Kidney tubule cell (primary cell): ENCODE measurements around the gene VEGFA.
"Not testable (repeated sequence)": the region's sequence is repeated elsewhere in the genome, so short reads cannot be mapped to it uniquely, and the experiment has no call there.

ENCODE experiments used
- DNase-seq: peaks from one replicate; pipeline ENCODE4 v3.0.0-alpha.2; 2018; ENCODE audit warnings: low spot score

The VEGFA gene

GRCh38 chr6:43803783-43804549, 34.0 kb downstream of the VEGFA start:
- DNase-seq, result peak; percentile 92

DNA sequence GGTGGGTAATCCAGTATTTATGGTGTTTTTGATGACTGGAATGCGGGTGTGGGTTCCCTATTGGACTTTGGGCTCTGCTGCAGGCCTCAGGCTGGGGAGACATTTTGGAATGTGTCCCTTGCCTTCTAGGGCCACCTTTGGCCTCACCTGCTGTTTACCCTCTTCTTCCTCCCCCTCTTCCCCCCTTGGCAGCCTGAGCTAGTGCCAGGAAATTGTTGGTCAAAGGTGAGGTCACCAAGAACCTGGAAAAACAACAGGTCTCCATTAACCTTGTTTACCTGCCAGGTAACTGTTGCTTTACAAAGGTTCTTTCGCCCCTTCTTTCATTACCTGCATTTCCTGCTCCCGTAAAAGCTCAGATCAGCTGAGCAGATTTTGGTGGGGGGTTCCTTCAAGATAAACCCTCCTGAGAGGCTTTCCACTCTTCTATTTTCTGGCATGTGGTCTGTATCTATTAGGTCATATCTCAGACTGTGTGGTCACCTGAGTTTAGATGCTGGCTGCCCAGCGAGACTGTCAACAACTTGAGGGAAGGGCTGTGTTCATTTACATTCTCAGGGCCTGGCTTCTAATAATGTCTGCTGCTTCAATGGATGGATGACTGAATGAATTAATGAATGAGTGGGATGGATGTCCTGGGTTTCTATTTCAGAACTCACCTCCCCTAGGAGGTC, 34.7 kb downstream of the VEGFA start:
- DNase-seq, result peak; percentile 25

GRCh38 chr6:43805699-43806042, 35.7 kb downstream of the VEGFA start:
- DNase-seq, result no peak

- DNase-seq, result peak; percentile 70
Measured at GRCh38 chr6:43806043-43806757, 36.2 kb downstream of the VEGFA start.

DNA sequence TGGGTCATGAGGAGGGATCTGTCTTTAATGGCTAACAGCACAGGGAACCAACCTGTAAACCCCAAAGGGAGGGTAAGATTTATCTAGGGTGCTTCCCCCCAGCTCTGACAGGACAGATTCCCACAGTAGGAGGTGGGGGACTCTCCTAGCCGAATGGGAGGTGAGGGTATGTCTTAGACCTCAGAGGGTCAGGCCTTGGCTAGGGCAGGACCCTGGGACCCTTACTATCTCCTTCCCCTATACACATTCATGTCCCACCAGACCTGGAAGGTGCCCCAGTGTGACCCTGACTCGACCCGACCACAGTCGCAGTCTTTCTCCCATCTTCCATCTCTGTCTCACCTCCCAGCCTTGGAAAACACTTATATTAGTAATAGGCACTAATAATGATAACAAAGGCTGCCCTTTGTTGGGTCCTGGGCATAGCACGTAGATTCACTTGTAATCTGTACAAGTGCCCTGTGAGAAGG, 36.8 kb downstream of the VEGFA start:
- no peak for DNase-seq

- no peak for DNase-seq
Measured at GRCh38 chr6:43807228-43808061, 37.4 kb downstream of the VEGFA start.

GRCh38 chr6:43808412-43808811, 38.4 kb downstream of the VEGFA start:
- DNase-seq, result no peak

DNA sequence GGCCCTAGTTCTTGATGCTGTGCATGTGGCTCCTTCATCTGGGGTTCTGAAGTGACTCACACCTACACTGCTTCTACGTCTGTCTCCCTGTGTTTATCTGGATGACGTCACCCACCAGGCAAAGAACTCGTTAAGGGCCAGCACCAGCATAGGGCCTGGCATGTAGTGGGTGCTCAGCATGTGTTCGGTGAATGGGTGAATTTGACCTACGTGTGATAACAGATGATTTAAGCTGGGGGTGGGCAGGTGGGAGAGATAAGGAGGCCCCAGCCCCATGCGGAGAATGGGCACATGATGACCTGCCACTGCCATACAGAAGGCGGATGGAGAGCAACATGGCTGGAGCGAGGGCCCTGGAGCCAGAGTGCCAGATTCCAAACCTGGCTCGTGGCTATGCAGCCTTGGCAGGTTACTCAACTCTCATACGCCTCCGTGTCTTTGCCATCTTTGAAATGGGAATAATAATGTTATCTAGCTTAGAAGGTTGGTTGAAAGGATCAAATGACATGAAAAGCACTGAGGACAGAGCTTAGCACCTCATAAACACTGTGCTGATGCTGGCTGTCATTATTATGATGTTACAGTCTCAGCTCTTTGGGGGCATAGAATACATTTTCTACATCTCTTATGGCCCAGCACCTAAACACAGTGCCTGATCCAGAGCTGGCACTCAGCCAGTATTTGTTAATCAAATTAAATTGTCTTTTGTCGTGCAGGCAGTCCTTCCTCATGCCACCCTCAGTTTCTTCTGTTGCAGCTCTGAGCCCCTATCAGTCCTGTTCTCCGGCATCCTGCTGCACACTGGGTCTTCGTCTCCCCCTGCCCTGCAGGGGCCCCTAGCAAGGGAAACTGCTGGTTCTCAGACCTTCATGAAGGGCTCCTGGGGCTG, 39.6 kb downstream of the VEGFA start:
- peak; percentile 74 for DNase-seq

GRCh38 chr6:43810965-43811732, 41.1 kb downstream of the VEGFA start:
- DNase-seq, result peak; percentile 24

GRCh38 chr6:43811733-43812099, 41.7 kb downstream of the VEGFA start:
- no peak for DNase-seq

DNA sequence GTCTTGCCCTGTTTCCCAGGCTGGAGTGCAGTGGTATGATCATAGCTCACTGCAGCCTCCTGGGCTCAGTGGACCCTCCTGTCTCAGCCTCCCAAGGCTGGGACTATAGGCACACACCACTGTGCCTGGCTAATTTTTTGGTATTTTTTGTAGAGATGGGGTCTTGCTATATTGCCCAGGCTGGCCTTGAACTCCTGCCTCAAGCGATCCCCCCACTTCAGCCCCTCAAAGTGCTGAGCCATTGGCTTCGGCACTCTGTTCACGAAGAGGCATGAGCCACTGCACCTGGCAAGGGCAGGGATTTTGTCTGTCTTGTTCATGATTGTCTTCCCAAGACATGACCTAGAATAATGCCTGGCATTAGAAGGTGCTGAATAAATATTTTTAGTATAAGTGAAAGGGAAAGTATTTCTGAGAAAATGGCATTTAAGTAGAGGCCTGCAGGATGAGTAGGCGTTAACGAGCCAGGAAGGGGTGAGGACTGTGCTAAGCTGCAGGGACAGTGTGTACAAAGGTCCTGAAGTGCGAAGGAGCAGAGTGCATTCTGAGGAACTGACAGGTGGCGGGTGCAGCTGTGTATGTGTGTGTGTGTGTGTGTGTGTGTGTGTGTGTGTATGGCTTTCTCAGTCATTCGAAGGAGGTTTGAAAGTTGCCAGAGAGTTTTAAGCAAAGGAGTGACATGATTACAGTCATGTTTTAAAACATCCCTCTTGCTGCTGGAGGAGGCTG, 43.0 kb downstream of the VEGFA start:
- peak; percentile 62 for DNase-seq

- no peak for DNase-seq
Measured at GRCh38 chr6:43814111-43814510, 44.1 kb downstream of the VEGFA start.

GRCh38 chr6:43814865-43815264, 44.9 kb downstream of the VEGFA start:
- DNase-seq, result no peak

- peak; percentile 53 for DNase-seq
Measured at GRCh38 chr6:43817192-43817591, 47.2 kb downstream of the VEGFA start.

- DNase-seq, result not testable (repeated sequence)
Measured at GRCh38 chr6:43818973-43819372, 49.0 kb downstream of the VEGFA start.

DNA sequence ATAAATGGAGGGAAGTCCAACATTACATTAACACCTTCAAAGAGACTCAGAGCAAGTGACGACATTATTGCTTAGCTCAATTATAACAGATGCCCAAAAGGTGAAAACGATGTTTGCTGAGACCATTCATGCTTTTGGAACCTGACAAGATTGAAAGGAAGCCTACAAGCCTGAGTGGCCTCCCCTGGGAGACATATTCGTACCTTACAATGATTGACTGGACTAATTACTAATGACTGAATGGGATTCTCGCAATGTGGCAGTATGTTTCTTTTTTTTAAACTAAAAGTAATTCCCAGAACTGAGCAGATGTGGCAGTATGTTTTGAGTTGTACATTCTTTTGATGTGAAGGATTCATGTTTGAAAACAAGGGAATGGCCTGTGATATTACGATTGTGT, 49.9 kb downstream of the VEGFA start:
- no peak for DNase-seq

GRCh38 chr6:43820486-43820885, 50.5 kb downstream of the VEGFA start:
- no peak for DNase-seq

DNA sequence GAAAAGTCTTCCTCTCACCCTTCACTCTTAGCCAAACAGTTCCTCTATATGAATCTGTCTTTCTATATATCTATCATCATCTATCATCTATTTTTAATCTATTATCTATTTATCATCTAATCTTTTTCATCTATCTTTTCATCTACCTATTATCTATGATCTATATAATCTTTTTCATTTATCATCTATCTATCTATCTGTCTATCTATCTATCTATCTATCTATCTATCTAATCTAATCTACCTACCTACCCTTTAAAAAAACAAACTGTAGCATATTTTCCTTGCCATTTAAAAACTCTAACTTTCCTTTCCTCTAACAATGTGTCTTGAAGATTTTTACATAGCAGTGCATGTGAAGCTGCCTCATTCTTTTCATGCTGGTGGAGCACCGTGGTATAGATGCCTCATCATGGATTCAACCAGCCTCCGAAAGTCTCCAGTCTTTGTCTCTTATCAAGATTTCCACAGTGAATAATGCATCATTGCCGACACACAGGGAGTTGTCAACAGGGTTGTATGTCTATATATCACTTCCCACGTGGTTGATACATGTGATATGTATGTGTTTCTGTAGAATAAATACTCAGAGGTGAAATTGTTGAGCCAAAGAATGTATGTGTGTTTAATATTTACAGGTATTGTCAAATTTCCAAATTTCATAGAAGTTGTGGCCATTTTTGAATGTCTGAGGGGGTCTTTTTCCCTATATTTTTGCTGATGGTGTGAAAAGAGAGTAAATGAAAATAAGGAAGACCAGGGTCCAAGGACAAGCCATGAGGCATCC, 51.3 kb downstream of the VEGFA start:
- DNase-seq, result no peak

GRCh38 chr6:43823390-43823789, 53.4 kb downstream of the VEGFA start:
- DNase-seq, result no peak
